ENCODE results near the gene SLX9.
"Not testable (repeated sequence)": the region's sequence is repeated elsewhere in the genome, so short reads cannot be mapped to it uniquely, and the experiment has no call there.

Gene SLX9

DNA sequence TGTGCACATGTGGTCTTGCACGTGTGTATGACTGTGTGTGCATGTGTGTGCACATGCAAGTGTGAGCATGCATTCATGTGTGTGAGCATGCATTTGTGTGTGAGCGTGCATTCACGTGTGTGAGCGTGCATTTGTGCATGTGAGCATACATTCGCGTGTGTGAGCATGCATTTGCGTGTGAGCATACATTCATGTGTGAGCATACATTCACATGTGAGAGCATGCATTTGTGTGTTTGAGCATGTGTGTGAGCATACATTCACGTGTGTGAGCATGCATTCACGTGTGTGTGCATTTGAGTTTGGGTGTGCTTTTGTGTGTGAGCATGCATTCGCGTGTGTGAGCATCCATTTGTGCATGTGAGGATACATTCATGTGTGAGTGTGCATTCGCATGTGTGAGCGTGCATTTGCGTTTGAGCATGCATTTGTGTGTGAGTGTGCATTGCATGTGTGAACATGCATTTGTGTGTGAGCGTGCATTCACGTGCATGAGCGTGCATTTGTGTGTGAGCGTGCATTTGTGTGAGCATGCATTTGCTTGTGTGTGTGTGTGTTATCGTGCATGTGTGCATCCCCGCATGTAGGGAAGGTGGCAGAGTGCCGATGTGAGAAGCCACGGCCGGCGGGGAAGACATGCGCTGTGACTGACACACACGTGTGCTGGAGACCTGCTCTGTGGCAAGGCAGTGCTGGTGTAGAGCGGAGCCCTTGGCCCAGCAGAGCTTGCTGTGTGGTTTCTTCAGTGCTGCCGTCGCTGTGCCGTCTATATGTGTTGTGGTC is 37.4 kb upstream of the SLX9 start:
- no peak for DNase-seq

DNA sequence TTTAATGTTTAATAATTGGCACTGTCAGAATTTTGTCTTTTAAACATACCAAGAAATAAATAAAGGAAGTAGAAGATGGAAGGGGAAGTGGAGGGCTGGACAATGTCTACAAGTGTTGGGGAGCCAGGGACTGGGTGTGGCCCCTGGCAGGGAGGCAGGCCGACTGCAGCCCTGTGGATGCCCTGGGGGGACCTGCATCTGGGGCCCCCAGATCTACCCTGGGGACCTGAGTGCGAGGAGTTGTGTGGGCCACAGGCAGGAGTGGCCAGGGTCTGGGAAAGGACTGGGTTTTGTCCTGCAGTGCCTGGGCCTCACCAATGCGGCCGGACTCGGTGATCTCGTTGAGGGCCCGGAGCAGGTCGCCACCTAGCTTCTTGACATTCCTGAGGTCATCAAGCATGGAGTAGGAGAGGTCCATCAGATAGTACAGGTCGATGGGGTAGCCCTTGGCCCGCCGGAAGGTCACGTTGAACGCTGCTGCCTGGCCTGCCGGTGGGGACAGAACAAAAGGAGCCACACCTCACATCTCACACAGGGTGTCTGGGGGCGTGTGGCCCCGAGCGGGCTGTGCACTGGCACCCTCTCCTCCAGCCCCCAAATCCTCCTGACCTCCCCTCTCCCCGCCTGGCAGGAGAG is 36.7 kb upstream of the SLX9 start:
- DNase-seq, result peak in 2 of 3 donors; percentile 38 to 52

DNA sequence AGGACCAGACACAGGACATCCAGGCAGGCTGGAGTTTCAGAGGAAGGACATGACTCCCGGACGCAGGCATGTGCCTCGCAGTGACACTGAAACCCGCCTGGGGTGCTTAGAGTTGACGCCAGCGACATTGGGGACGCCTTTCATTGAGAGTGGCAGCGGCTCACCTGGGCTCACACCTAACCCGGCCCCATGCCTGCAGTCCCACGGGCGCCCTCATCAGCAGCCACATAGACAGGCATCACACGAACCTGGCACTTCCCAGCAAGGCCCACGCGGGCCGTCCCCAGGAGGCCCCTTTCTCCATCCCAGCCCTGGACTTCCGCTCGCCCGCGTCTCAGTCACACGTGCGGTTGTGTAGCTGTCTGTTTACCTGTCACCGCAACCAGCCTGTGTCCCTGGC is 36.1 kb upstream of the SLX9 start:
- no peak for DNase-seq

DNA sequence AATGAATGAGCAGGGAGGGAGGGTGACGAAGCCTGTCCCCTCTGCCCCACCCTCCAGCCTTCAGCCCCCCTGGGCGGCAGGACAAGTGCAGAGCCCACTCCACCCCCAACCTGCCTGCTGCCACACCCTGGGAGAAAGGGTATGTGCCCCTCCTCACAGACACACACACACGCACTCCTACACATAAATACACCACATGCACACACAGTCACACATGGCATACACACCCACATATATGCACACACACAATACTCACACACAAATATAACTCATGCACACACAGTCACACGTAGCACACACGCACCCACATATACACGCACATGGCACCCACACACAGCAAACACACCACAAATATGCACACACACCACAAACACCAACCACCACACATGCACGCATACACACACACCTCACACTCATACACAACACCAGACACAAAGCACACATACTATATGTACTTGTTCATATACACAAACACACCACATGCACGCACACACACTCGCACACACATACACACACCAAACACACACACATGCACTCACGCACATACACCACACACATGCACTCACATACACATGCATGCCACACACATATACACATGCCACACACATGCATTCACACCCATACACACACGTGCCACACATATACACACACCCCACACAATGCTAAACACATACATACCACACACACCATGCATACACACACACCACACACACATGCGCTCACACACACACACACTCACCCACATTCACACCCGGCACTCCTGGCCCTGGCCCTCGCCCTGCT is 35.5 kb upstream of the SLX9 start:
- DNase-seq, result no peak

DNA sequence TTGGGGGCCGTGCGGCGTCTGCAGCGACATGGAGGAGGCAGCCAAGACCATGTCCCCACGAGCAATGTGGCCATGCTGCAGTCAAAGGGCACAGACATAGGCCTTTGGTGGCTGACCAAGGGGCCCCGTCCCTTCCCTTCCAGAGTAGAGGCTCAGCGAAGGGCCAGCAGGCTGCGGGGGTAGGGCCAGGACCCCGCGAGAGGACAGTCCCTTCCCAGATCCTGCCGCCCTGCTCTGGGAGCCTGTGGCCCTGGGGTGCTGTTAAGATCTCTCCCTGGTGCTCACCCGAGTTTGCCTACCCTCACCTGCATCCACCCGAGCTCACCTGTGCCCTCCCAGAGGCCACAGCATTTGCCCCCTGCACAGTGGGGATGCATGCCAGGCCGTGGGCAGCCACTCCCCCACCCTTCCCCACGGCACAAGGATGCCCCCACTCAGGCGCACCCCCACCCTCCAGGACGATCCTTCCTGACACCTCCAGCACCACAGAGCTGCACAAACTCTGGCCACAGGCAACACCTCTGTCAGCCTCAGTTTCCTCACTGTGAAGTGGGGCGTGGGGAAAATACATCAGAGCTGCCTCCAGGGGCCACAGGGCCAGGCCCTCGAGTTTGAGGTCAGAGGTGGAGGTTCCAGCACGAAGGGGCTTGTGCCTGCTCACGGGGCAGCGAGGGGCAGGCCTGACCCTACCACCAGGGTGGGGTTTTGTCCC is 34.7 kb upstream of the SLX9 start:
- no peak for DNase-seq

DNA sequence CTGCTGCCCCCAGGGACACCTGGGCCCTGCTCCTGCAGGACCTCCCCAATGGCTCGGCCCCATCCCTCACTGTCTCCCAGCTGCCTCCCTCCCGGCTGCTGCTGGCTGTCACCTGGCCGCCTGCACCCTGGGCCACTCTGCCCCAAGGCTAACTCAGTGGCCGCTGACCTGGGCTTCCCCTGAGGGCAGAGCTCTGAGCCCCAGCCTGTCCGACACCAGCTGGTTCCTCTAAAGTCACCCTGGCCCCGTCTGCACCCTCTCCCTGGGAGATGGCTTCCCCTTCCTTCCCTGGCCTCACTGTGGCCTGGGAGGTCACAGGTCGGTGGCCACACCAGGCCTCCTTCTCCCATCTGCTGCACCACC is 34.1 kb upstream of the SLX9 start:
- DNase-seq, result peak; percentile 43 to 74 (median 52)

DNA sequence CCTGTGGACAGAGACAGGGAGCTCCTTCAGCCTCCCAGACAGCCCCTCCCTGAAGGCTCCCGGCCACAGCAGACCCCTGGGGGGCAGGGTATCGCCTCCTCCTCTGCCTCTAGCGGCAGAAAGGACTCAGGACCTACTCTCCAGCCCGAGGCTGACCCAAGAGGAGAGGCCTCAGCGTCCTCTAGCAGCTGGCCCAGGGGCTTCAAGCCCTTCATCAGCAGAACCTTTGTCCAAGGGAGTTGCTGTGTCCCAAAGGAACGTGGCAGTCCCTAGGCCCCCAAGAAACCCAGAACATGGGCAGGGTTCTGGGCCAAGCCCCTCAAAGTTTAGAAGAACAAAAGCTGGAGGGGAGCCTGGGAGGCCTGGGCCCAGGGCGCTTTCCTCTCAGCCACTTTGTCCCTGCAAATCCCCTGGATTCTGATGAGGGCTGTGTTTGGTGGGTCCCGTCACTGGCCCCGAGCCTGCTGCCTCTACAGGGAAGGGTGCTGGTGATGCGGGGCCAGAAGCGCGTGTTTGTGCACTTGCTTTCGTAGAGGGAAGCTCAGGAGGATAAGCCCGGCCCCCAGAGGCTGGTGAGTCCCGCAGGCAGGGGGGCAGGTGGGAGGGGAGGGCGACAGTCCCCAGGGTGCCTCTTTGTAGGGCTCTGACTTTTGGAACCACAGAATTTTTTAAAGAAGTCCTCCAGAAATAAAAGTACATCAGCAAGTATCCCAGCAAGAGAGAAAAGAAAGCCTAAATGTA is 32.4 kb upstream of the SLX9 start:
- DNase-seq, result no peak

DNA sequence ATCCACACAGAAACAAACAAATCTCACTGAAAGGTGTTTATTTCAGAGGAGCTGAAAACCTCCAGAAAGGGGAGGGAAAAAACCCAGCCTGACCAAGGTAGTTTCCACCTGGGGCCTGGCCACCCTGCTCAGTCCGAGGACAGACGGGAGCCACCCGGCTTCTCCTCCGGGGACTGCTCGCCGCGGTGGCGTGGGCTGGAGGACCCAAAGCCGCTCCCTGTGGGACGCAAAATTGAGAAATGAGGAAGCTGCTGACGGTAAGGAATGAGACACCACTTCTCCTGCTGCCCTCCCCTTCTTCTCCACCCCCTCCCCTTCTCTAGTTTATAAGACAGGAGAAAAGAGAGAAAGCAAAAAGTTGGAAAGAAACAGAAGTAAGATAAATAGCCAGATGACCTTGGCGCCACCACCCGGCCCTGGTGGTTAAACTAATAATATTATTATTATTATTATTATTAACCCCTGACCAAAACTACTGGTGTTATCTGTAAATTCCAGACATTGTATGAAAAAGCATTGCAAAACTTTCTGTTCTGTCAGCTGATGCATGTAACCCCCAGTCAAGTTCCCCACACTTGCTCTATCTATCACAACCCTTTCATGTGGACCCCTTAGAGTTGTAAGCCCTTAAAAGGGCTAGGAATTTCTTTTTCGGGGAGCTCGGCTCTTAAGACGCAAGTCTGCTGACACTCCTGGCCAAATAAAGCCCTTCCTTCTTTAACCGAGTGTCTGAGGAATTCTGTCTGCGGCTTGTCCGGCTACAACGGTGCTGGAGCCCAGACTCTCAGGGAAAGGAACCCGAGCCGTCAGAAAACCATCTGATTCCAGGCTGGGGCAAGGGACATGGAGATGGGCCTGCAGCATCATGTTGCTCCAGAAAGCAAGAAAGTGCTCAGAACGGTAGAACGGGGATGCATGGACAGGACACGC is 31.6 kb upstream of the SLX9 start:
- DNase-seq, result peak; percentile 95 to 96 (median 96)

DNA sequence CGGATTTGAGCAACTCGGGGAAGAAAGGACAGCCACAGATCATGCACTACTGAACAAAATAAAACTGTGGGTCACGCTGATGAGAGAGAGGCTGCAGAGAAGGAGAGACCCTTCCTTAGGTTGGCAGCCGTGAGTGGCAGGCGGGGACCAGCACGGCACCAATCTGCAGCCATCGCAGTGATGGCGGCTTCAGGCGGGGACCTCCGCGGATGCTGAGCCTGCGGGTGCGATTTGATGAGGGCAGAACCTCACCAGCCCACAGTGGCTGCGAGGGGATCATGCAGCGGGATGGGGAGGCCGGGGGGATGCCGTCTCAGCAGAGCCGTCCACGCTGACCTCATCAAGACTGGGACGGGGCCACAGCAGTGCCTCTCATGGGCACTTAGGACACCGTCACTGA is 30.9 kb upstream of the SLX9 start:
- DNase-seq, result no peak

DNA sequence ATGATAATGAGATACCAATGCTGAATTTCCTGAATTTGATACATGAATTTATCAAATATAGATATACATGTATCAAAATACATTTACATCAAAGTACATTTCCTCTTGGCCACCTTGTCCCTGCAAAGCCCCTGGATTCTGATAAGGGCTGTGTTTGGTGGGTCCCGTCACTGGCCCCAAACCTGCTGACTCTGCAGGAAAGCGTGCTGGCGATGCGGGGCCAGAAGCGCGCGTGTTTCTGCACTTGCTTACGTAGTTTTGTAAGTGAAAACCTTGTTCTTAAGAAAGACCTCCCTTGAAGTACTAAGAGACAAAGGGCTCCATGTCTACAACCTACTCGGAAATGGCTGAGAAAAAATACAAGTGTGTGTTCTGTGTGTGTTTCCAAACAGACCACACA is 30.1 kb upstream of the SLX9 start:
- DNase-seq, result no peak

DNA sequence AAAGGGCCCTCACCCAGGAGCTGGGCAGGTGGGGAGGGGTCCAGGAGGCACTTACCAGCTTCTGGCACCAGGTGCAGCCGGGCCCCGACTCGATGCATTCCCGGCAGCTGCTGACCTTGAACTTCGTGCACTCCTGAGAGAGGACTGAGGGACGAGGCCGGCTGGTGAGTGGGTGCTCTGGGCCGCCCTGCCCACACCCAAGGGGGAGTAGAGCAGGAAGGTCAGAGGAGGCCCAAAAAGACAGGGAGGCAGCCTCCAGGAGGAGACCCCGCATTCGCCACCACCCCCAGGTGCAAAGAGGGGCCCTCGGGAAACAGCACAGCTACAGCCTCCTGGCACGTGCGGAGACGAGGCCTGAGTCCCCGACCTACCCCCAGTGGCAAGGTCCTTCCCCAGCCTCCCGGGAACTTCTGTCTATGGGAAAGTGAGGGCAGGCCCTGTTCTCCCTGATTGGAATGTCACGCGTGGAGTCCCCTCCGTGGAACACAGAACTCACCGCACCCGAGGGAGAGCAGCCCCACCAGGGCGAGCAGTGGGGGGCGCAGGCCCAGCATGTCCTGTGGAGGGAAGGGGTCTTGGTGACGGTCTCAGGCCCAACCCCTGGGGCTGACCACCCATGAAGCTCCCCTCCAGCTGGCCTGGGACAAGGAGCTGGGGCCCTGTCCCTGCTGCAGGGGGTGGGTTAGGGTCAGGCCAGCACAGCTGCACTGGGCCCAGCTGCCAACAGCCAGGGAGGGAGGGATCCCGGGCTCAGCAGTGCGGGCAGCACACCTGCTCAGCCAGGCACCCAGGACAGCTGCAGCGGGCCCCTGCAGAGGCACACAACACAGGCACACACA is 29.4 kb upstream of the SLX9 start:
- no peak for DNase-seq

DNA sequence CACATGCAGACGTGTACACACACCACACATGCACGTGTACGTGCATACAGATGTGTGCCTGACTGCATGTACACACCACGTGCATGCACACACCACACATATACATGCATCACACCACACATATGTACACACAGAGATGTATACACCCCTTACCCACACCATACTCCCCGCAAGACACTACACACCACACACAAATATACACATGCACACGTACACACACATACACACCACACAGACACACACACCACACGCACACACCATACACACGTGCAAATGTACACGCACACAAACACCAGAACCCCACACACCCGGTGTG is 28.8 kb upstream of the SLX9 start:
- DNase-seq, result no peak

DNA sequence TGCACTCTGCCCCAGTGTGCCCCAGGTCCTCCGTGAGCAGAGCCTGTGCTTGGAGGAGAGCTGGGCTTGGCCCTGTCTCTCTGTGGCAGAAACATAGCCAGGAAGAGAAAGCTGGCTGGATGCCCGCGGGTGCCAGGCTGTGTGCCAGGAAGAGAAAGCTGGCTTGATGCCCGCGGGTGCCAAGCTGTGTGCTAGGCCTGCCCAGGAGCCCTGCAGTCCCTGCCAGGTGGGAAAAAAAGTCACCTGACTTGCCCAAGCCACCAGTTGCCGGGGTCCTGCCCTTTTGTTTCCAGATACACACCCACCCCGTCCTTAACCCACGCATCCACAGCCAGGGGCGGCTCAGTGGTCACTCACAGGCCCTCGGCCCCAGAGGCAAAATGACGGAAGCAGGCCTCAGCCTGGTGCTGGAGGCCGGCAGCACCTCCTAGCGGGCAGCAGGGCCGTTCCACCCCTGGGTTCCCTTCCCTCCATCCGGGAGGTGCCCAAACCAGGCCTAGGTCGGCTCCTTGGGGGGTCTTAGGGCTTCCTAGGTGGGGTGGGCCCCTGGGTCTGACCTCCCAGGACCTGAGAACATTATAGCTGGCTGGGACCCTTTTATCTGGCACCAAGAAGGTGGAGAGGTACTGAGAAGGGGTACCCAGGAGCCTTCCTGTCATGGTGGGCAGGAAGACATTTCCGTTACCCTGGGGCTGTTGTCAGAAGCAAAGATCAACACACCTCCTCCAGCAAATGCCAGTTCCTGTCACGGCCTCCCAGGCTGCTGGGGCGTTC is 28.3 kb upstream of the SLX9 start:
- peak; percentile 84 to 88 (median 85) for DNase-seq

DNA sequence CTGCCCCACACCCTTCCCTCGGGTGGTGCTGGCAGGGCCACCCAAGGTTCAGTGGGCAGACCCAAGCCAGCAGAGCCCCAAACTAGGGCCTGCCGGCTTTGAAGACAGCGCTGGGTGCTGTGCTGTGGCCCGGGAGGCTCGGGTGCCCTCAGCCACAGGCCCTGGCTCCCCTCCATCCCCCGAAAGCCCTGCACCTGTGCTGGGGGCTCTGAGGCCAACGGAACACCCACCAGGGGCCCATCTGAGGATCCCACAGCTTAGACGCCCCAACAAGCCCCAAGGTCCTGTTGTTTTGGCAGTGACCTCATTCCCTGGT is 27.7 kb upstream of the SLX9 start:
- DNase-seq, result no peak

DNA sequence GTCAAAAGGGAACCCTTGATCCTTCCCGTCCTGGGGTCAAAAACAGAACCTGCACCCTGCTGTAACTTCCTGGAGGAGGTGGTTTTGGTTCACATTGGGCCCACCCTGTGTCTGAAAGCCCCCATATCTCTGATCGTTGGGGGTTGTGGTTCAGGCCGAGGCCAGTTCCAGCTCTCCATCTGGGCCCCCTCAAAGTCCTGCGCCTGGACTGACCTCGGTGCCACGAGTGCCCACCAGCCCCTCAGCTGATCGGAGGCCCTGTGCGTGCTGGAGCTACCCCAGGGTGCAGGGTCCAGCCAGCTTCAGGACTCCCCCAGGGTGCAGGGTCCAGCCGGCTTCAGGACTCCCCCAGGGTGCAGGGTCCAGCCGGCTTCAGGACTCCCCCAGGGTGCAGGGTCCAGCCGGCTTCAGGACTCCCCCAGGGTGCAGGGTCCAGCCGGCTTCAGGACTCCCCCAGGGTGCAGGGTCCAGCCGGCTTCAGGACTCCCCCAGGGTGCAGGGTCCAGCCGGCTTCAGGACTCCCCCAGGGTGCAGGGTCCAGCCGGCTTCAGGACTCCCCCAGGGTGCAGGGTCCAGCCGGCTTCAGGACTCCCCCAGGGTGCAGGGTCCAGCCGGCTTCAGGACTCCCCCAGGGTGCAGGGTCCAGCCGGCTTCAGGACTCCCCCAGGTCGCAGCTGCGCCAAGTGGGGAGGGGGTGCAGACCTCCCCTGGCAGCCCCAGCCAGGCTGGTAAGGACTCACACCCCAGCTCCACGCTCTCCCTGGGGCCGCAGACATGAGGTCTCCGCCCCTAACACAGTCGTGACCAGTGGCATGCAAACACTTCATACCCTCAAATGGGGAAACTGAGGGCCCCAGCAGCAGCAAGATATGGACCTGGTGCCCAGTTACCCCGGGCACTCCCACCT is 27.1 kb upstream of the SLX9 start:
- not testable (repeated sequence) for DNase-seq

DNA sequence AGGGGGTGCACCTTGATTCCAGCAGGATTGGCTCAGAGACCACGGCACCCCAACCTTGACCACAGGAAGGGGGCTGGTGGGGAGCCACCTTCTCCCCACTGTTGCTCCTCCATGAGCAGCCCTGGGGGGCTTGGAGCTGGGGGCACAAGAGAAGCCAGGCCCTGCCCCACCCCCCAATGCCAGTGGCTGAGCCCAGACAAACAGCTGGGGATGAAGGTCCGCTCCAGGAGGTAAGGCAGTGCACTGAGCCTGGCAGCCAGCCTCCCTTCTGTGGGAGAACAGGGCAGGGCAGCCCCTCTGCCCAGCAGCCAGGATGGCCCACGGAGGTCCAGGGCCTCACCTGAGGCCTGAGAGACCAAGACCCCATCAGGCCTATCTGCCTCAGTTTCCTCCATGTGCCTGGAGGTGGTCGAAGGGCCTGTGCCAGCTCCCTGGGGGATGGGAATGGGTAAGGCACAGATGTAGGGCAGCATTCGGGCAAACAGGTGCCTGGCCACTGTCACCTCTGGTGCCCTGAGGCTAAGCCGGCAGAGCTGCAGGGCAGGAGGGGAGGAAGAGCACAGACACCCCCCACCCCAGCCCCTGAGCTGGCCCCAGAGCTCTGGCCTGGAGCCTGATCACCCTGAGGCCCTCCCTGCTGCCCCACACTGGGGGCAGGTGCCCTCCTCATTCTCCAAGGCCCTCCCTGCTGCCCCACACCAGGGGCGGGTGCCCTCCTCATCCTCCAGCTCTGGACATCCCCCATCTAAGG is 26.2 kb upstream of the SLX9 start:
- DNase-seq, result no peak

DNA sequence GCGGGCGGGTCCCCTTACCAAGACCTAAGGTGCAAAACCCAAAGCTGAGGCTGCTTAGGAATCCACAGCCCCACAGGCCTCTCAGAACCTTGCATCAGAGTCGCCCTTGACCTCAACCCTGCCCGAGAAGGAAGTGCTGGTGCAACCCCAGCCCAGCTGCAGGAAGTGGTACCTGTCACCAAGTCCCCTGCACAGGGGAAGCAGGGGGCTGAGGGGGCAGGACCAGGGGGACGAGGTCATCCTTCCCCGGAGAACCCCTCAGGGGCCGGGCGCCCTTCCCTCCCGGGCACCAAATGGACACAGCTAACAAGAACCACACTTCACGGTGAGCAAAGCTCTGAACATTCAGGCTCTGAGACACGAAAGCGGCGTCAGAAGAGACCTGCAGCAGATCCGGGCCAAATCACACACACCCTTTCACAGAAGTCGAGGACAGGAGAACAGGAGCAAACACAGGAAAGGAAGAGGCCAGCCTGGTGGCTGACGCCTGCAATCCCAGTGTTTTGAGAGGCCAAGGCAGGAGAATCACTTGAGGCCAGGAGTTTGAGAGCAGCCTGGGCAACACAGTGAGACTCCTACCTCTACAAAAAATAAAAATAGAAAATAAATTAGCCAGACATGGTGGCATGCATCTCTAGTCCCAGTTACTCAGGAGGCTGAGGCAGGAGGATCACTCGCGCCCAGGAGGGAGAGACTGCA is 25.5 kb upstream of the SLX9 start:
- peak; percentile 72 to 79 (median 76) for DNase-seq

Measured in suppressor macrophage treated with lipopolysaccharide for 1 hour (primary cell).